Measurements from ENCODE around the gene RAPGEF2.
A peak's percentile ranks its signal among the peaks of the same experiment; 100 is the strongest.

Gene RAPGEF2

GRCh38 chr4:159334461-159334860 is 231.6 kb downstream of the RAPGEF2 start:
- H3K4me3 ChIP-seq (ENCODE audit: low read depth, low read length), result no peak overlapping the region
- no peak for DNase-seq (ENCODE audit: low read depth)

DNA sequence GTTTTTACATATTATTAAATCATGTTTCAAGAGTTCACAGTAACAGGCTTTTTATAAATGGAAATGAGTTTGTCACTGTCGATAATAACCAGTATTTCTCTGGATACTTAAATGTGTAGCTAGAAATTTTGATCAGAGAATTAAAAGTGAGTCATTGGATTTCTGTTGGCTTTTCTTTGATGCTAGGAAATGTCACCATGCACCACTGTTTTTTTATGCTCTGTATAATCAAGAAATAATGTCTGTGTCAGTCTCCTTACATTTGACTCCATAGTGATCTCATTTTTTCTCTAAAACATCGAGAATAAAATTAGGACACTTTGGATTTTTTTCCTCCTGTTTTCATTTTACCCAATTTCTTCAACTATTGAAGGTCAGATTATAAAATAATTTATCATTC is 234.2 kb downstream of the RAPGEF2 start:
- H3K4me3 ChIP-seq (ENCODE audit: low read depth, low read length), result no peak overlapping the region
- no peak for DNase-seq (ENCODE audit: low read depth)

- H3K4me3 ChIP-seq (ENCODE audit: low read depth, low read length), result no peak overlapping the region
- peak; percentile 35 for DNase-seq (ENCODE audit: low read depth)
Observed at GRCh38 chr4:159341522-159341921, 238.6 kb downstream of the RAPGEF2 start.

GRCh38 chr4:159342374-159342773 is 239.5 kb downstream of the RAPGEF2 start:
- no peak for DNase-seq (ENCODE audit: low read depth)
- H3K4me3 ChIP-seq (ENCODE audit: low read depth, low read length), result no peak overlapping the region

DNA sequence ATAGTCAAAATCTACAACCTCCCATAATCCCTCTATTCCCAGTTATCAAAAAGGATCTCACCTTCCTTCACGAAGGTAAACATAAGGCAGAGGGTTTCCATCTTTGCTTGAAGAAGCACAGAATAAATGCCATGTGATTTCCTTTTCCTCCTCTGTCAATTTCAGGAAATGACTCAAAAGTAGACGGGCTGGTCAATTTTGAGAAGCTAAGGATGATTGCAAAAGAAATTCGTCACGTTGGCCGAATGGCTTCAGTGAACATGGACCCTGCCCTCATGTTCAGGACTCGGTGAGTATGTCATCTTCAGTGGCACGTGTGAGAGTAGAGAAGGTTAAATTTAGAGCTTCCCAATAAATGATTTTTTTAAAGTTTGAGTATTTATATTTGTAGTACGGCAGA is 240.2 kb downstream of the RAPGEF2 start:
- no peak for DNase-seq (ENCODE audit: low read depth)
- no peak overlapping the region for H3K4me3 ChIP-seq (ENCODE audit: low read depth, low read length)

DNA sequence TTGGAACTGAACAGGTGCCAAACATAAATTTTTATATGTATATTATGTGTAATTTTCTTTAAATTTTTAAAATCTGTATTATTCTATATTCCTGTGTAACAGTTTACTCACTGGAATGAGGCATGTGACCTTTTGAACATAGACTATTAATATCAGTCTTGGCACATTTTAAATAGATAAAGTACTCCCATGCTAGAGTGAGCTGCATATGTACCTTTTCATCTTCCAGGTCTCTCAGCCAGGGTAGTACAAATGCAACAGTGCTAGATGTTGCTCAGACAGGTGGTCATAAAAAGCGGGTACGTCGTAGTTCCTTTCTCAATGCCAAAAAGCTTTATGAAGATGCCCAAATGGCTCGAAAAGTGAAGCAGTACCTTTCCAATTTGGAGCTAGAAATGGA is 242.0 kb downstream of the RAPGEF2 start:
- H3K4me3 ChIP-seq (ENCODE audit: low read depth, low read length), result no peak overlapping the region
- no peak for DNase-seq (ENCODE audit: low read depth)

DNA sequence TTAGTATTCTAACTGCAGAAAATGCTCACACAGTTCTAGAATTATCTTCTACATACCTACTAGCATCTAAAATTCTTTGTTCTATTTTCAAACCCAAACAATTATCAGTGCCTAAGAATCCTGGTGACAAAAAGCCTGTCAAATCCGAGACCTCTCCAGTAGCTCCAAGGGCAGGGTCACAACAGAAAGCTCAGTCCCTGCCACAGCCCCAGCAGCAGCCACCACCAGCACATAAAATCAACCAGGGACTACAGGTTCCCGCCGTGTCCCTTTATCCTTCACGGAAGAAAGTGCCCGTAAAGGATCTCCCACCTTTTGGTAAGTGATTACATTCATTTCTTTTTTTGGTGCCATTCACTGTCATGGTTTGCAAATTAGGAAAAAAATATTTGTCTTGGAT is 243.8 kb downstream of the RAPGEF2 start:
- DNase-seq (ENCODE audit: low read depth), result no peak
- no peak overlapping the region for H3K4me3 ChIP-seq (ENCODE audit: low read depth, low read length)

GRCh38 chr4:159347813-159348212 is 244.9 kb downstream of the RAPGEF2 start:
- no peak overlapping the region for H3K4me3 ChIP-seq (ENCODE audit: low read depth, low read length)
- DNase-seq (ENCODE audit: low read depth), result no peak

GRCh38 chr4:159349332-159349731 is 246.5 kb downstream of the RAPGEF2 start:
- no peak for DNase-seq (ENCODE audit: low read depth)
- H3K4me3 ChIP-seq (ENCODE audit: low read depth, low read length), result no peak overlapping the region

- DNase-seq (ENCODE audit: low read depth), result no peak
- H3K4me3 ChIP-seq (ENCODE audit: low read depth, low read length), result no peak overlapping the region
Observed at GRCh38 chr4:159352609-159353008, 249.7 kb downstream of the RAPGEF2 start.

GRCh38 chr4:159353422-159354116 is 250.7 kb downstream of the RAPGEF2 start:
- DNase-seq (ENCODE audit: low read depth), result no peak

DNA sequence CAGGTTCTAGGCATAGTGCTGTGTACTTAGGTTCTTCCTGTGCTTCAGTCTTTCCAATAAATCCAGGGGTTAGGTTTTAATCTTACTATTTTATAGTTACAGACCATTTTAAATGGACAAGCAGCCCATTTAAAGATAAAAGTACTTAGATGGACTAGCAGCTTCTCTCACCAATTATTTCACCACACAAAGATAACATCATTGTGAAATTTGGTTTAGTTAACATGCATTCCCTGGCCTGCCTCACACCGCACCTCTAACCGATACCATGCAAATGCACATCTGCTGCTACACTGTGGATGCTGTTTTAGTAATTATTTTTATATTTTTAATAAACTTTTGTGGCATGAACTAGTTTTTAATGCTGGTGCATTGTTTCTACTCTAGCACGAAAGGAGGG is 252.6 kb downstream of the RAPGEF2 start:
- H3K4me3 ChIP-seq (ENCODE audit: low read depth, low read length), result no peak overlapping the region
- DNase-seq (ENCODE audit: low read depth), result no peak

More at GRCh38 chr4:159353422-159354116, 250.7 kb downstream of the RAPGEF2 start:
- H3K4me3 ChIP-seq (ENCODE audit: low read depth, low read length), result no peak overlapping the region

GRCh38 chr4:159357350-159357749 is 254.5 kb downstream of the RAPGEF2 start:
- no peak overlapping the region for H3K4me3 ChIP-seq (ENCODE audit: low read depth, low read length)
- no peak for DNase-seq (ENCODE audit: low read depth)

GRCh38 chr4:159358226-159358625 is 255.3 kb downstream of the RAPGEF2 start:
- no peak overlapping the region for H3K4me3 ChIP-seq (ENCODE audit: low read depth, low read length)
- DNase-seq (ENCODE audit: low read depth), result peak; percentile 80

GRCh38 chr4:159360549-159360948 is 257.7 kb downstream of the RAPGEF2 start:
- DNase-seq (ENCODE audit: low read depth), result peak; percentile 78
- no peak overlapping the region for H3K4me3 ChIP-seq (ENCODE audit: low read depth, low read length)

DNA sequence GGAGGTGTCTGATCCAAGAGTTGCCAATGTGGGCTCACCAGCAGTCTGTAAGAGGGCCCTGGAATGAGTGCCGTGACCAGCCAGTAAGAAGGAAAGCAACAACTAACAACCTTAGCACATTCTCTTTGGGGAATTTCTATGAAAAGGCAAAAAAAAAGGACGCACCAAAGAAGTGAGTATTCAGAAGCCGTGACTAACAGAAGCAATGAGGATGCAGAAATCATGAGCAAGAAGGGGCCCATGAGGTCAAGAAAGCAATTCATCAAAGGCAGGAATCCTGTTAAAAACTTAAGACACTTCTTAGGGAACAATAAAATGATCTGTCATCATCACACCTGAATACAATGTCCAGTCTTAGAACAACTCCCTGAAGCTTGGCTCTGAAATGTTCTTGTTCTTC is 260.5 kb downstream of the RAPGEF2 start:
- no peak overlapping the region for H3K4me3 ChIP-seq (ENCODE audit: low read depth, low read length)
- peak; percentile 31 for DNase-seq (ENCODE audit: low read depth)

GRCh38 chr4:159366966-159367780 is 264.3 kb downstream of the RAPGEF2 start:
- no peak for DNase-seq (ENCODE audit: low read depth)
- no peak overlapping the region for H3K4me3 ChIP-seq (ENCODE audit: low read depth, low read length)

GRCh38 chr4:159367781-159368080 is 264.9 kb downstream of the RAPGEF2 start:
- no peak overlapping the region for H3K4me3 ChIP-seq (ENCODE audit: low read depth, low read length)
- no peak for DNase-seq (ENCODE audit: low read depth)

DNA sequence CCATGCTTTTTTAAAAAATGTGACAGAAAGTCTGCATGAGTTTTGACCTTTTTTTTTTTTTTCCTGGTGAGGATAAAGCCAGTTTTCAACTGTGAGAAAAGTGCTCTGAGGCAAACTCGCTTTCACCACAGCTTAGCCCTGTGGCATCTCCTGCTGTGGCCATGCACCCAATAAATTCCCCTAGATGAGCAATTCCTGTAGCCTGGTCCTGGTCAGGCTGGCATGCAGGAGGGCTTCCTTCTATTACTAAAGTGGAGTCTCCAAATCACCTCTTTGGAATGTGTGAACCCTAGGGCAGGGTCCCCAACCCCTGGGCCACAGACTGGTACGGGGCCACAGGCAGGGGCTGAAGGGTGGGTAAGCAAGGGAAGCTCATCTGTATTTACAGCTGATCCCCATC is 265.4 kb downstream of the RAPGEF2 start:
- DNase-seq (ENCODE audit: low read depth), result no peak
- no peak overlapping the region for H3K4me3 ChIP-seq (ENCODE audit: low read depth, low read length)

DNA sequence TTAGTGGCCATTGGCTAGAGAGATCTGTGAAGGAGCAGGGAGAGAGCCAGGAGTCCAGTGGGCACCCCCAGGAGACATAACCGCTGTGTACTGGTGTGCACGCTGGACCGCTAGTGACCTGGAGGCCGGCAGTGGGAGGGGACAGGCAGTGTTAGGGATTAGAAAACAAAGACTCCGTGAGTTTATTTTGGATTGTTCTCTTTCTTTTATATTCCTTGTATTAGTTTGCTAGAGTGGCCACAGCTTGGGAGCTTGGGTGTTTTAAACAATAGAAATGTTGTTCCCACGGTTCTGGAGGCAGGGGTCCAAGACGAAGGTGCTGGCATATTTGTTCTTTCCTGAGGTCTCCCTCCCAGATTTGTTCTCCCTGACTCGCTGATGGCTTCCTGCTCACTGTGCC is 266.4 kb downstream of the RAPGEF2 start:
- no peak for DNase-seq (ENCODE audit: low read depth)
- H3K4me3 ChIP-seq (ENCODE audit: low read depth, low read length), result no peak overlapping the region

DNA sequence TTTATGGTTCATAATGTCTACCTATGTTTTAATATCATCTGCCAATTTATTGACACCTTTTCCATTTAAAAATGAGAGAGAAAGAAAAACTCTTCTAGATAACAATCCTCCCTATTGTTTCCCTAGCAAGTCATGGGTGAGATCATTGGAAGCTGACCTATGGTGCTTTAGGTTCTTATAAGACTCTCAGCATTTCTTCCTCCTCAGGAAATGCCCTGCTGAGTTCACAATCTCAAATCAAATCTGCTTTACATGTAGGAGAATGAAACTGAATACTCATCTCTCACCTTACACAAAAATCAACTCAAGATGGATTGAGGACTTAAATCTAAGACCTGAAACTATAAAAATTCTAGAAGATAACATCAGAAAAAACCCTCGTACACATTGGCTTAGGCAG is 267.4 kb downstream of the RAPGEF2 start:
- no peak overlapping the region for H3K4me3 ChIP-seq (ENCODE audit: low read depth, low read length)
- no peak for DNase-seq (ENCODE audit: low read depth)

Data from skeletal muscle cell (primary cell).